Body of pancreas (tissue), 4 donors: ENCODE measurements around the gene PDPK1. TPM values are rescaled to one million over a fixed set of nuclear protein-coding genes. Genes with fewer than 3 reads are reported as not detected.

ENCODE experiments used
- ATAC-seq: fragments of 150-250 bp; one replicate; pipeline ENCODE4 v1.9.1; 2016
- DNase-seq, 4 donors: peaks; one replicate each; pipeline ENCODE4 v3.0.0-alpha.2; 2019
- H3K27ac ChIP-seq, 4 donors: fragments of 200-600 bp; sonication (generic); 1 replicate in 3 of 4; 2 replicates in 1 of 4; pipeline versions ENCODE4 v1.5.1 to v1.6.1; 2016 to 2019; ENCODE audit warnings: mild to moderate bottlenecking in 1 of 4, mixed read lengths in 1 of 4, moderate library complexity in 1 of 4
- H3K27me3 ChIP-seq, 2 donors: fragments of 200-600 bp; sonication (generic); one replicate each; pipeline ENCODE4 v1.6.0; 2016; ENCODE audit warnings: mild to moderate bottlenecking in 1 of 2
- H3K36me3 ChIP-seq, 2 donors: fragments of 200-600 bp; sonication (generic); replicated peaks in 1 of 2; 2 replicates each; pipeline ENCODE4 v1.5.1; 2016; ENCODE audit warnings: low read depth in 2 of 2; ENCODE audit not compliant: insufficient read depth in 1 of 2
- H3K4me1 ChIP-seq: fragments of 200-600 bp; sonication (generic); one replicate; pipeline ENCODE4 v1.6.0; 2016
- H3K4me3 ChIP-seq, 2 donors: fragments of 200-600 bp; sonication (generic); 1 replicate in 1 of 2; 2 replicates in 1 of 2; pipeline ENCODE4 v1.5.1; 2016 to 2019
- H3K9me3 ChIP-seq, 3 donors: fragments of 200-600 bp; sonication (generic); 1 replicate in 2 of 3; 2 replicates in 1 of 3; pipeline ENCODE4 v1.5.1; 2016
- CTCF ChIP-seq, 7 experiments: fragments of 450-650 bp in 4 of 7; fragments of 200-600 bp in 3 of 7; sonication (generic) in 3 of 7; IDR thresholded peaks; one replicate each; pipeline ENCODE4 v1.5.1; 2016 to 2019; ENCODE audit warnings: antibody characterized with exemption in 7 of 7
- POLR2A ChIP-seq, 3 donors: fragments of 450-650 bp; IDR thresholded peaks; one replicate each; pipeline ENCODE4 v1.6.1; 2016; ENCODE audit warnings: antibody characterized with exemption in 3 of 3, mild to moderate bottlenecking in 2 of 3
- WGBS, 2 donors: methylation state at CpG; one replicate each; pipeline ENCODE4 v1.1.5; 2017; 5-methylcytosine and 5-hydroxymethylcytosine counted together
- intact Hi-C: fragments of 100-400 bp; cut with DNase I; formaldehyde crosslinking; loops from one replicate; pipeline ENCODE4 v1.15.1; 2023
- total RNA-seq, 2 donors: library from RNA; depleted of rRNA; stranded (reverse); fragments of >200 nt; gene quantifications; one replicate each; pipeline ENCODE4 v1.1.0, GENCODE V29; 2016

The PDPK1 gene
- total RNA-seq, 2 donors from 2014 or later: 20.5 to 28.0 TPM

- no peak overlapping the region for H3K4me3 ChIP-seq
- TF ChIP-seq CTCF (IDR thresholded peaks at IDR 0.05): no peak
- TF ChIP-seq POLR2A (IDR thresholded peaks at IDR 0.05): no peak
- intact Hi-C loops: no loop called here
- H3K9me3 ChIP-seq: no peaks in the 10 kb centered on the region
- 93 to 98% methylated on average over 11 to 23 of the region's 24 CpGs for WGBS, 2 donors
- H3K27me3 ChIP-seq: no peaks in the 10 kb centered on the region
- ATAC-seq (no peak), DNase-seq (no peak)
- H3K36me3 ChIP-seq: peaks cover 0 to 1% of the 10 kb centered on the region in 2 donors
- no peak overlapping the region for H3K27ac ChIP-seq
- peaks cover 9% of the 10 kb centered on the region for H3K4me1 ChIP-seq
Measured at GRCh38 chr16:2527784-2528100, 10.1 kb upstream of the PDPK1 start.

- no peaks in the 10 kb centered on the region for H3K9me3 ChIP-seq
- TF ChIP-seq POLR2A (IDR thresholded peaks at IDR 0.05) (no peak), CTCF (IDR thresholded peaks at IDR 0.05) (no peak)
- no peak overlapping the region for H3K4me3 ChIP-seq
- H3K36me3 ChIP-seq: peaks cover 0 to 1% of the 10 kb centered on the region in 2 donors
- H3K27me3 ChIP-seq: no peaks in the 10 kb centered on the region
- no peak for ATAC-seq
- peaks cover 12% of the 10 kb centered on the region for H3K4me1 ChIP-seq
- intact Hi-C loops: no loop called here
- H3K27ac ChIP-seq: no peak overlapping the region
- no peak for DNase-seq
- 93 to 100% methylated on average over 1 to 30 of the region's 36 CpGs for WGBS, 2 donors
Measured at GRCh38 chr16:2528161-2529060, 9.4 kb upstream of the PDPK1 start.

- no peak for ATAC-seq
- no peak for DNase-seq
- H3K36me3 ChIP-seq: no peaks in the 10 kb centered on the region
- H3K9me3 ChIP-seq: no peaks in the 10 kb centered on the region
- intact Hi-C loops: no loop called here
- no peak overlapping the region for H3K4me3 ChIP-seq
- no peaks in the 10 kb centered on the region for H3K27me3 ChIP-seq
- WGBS, 2 donors: 85 to 93% methylated on average over 13 to 32 of the region's 32 CpGs
- H3K4me1 ChIP-seq: peaks cover 12% of the 10 kb centered on the region
- TF ChIP-seq CTCF (IDR thresholded peaks at IDR 0.05) (no peak), POLR2A (IDR thresholded peaks at IDR 0.05) (no peak)
- no peak overlapping the region for H3K27ac ChIP-seq
Measured at GRCh38 chr16:2529061-2529931, 8.5 kb upstream of the PDPK1 start.

- peak in 1 of 4 donors; percentile 17 for DNase-seq
- 89 to 90% methylated on average over 12 to 14 of the region's 15 CpGs for WGBS, 2 donors
- H3K27ac ChIP-seq: no peak overlapping the region
Measured at GRCh38 chr16:2529961-2530628, 7.7 kb upstream of the PDPK1 start.

More at GRCh38 chr16:2529961-2530628, 7.7 kb upstream of the PDPK1 start:
- Histone ChIP-seq H3K36me3 (no peaks in the 10 kb centered on the region), H3K9me3 (no peaks in the 10 kb centered on the region), H3K4me1 (peaks cover 12% of the 10 kb centered on the region), H3K4me3 (no peak overlapping the region), H3K27me3 (no peaks in the 10 kb centered on the region)
- ATAC-seq: no peak
- intact Hi-C loops: loop anchor here (10.0 kb wide), 1 partner anchor 65 kb away; no protein-coding TSS in a partner anchor
- TF ChIP-seq CTCF (IDR thresholded peaks at IDR 0.05): no peak
- no peak for TF ChIP-seq POLR2A (IDR thresholded peaks at IDR 0.05)
